SKM-1 (cell line): Measurements from ENCODE around the gene ARIH2.
A peak's percentile ranks its signal among the peaks of the same experiment; 100 is the strongest.

Source experiments
- DNase-seq: peaks from one replicate; lab custom pipeline; 2025; ENCODE audit not compliant: unreplicated experiment; lab: John Stamatoyannopoulos, UW

The ARIH2 gene

DNA sequence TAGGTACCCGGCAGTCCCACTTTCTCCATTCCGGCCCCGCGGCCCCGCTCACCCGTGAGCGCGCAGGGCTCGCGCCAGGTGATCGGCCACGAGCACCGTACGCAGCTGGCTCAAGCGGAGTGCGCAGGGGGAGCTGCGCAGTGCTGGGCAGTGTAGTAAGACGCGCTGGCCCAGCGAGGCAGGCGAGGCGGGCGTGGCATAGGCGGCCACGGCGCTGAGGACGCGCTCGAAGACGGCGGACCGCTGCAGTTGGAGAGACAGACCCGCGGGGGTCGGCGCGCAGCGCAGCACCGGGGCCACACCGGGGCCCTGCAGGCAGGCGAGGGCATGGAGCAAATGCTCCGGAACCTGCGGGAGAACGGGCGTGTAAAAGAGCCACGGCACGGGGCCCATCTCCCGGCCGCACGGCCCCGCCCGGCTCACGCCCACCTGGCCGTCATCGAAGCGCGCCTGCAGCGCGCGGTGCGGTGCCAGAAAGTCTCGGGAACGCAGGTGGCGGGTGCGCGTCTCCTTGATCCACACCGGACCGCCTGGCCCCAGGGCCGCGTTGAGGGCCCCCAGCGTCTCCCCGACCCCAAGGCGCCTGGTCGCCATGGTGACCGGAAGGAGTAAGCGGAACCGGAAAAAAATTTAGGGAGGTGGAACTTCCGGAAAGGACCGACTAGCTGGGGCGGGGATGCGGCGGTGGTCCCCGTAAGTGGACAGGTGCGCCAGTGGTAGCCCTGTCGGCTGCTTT is 99.5 kb downstream of the ARIH2 start, which contains the start of gene DALRD3:
TSS of gene DALRD3 (minus strand) at position 610 of the 736 bp plus-strand sequence. CDS start at position 594, 16 bp downstream.
- peak; percentile 53 for DNase-seq

DNA sequence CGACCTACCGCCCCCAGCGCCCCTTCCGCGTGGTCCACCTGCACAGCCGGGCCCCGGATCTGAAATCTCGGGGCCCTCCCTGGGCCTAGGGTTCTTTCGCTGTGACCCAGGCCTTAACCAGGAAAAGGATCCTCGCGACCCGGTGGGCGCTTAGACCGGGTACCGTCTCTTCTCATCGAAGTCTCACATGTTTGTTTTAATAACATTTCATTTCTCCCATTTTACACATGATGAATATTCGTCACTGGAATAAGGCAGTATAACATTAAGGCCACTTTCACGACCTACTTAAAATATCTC is 100.0 kb downstream of the ARIH2 start:
- no peak for DNase-seq

DNA sequence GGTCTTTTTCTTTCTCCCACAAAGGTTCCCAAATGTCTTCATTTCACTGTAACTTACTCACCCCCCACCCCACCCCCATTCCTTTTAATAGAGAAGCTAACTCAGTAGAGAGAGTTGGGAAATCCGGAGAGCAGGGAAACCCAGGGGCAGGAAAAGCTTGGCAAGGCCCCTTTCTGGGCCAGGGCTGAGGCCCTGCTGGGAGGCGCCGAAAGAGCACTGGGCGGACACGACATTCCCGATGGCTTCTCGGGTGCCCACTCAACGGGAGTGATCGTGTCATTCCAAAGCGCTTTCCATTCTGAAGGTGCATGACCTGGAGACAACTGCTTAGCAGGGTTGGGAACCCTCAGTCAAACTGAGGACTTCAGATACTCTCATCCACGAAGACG is 101.3 kb downstream of the ARIH2 start:
- no peak for DNase-seq

DNA sequence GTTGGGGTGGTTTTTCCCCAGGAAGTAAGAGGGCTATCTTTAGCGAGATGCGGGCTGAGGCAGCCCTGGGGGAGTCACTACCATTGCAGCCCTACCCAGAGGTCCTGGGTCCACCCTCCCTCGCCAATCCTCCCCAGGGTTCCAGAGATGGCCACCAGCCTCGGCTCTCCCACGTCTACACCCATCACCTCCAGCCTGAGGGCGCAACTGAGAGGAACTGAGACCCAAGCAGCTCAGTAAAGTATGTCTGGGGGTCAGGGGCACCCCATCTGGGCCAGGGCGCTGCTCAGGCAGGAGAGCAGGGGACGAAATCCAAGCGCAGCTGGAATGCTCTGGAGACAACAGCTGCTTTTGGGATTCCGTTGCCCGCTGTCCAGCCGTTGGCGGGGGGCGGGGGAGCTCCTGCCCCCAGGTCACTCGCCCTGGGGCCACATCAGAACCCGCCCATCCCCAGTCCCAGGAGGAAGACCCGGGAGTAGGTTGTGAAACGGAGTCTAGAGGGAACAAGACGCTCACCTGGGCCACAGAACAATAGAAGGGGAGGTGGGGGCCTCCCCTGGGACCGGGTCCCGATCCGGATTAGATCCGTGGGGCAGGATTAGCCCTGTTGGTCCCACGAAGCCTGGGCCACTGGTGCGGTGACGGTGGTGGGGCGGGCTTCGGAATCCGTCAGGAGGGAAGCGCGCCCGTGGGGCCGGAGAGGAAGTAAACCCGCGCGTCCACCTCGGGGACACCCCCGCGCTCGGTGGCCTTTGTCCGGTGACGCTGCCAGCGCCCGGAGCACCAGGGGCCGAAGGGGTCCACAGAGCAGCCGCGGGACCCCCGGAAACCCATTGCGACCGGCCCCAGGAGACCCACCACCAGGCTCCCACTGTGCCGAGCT is 101.9 kb downstream of the ARIH2 start:
- DNase-seq = peak; percentile 22

DNA sequence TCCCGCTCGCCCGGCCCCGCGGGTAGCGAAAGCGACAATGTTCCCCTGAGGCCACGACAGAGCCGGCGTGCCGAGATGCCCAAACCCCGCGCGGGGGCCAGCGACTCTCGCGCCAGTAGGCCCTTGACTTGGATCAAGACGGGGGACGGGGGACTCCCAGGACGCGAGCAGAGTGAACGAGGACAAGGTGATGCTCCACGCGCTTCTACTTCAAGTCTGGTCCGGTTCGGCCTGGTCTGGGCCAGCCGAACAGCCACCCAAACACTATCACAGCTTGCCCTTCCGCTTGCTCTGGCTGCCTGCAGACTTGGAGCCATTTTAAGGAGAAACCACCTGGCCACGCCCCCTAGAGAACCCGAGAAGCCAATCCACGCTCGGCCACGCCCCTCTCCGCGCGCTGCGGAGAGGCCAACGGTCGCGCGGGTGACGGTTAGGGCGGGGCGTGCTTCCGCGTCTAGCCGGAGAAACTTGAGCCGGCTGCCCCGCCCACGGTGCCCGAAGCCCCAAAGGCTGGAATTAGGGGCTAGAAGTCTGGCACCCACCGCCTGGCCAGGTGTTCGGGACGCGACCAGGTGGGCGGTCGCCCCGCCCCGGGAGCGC is 102.7 kb downstream of the ARIH2 start:
- DNase-seq = peak; percentile 93

GRCh38 chr3:49021813-49022687 is 103.4 kb downstream of the ARIH2 start, which contains the start of gene NDUFAF3:
Gene NDUFAF3 (plus strand): TSS chr3:49022121. CDS start chr3:49022145, 24 bp downstream.
- DNase-seq = peak; percentile 56

- DNase-seq = no peak
Measured at GRCh38 chr3:49022688-49023171, 104.1 kb downstream of the ARIH2 start.

DNA sequence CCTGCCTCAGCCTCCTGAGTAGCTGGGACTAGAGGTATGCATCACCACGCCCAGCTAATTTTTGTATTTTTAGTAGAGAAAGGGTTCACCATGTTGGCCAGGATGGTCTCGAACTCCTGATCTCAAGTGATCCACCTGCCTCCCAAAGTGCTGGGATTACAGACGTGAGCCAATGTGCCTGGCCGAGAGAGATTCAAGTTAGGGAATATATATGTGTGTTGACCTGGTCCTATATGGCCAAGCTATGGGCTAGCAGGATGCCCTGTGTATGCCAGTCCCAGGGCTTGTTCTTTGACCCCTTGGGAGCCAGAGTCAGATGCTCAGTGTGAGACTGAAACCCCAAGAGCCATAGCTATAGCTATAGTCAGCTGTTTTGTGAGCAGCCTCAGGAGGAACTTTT is 105.1 kb downstream of the ARIH2 start:
- no peak for DNase-seq

DNA sequence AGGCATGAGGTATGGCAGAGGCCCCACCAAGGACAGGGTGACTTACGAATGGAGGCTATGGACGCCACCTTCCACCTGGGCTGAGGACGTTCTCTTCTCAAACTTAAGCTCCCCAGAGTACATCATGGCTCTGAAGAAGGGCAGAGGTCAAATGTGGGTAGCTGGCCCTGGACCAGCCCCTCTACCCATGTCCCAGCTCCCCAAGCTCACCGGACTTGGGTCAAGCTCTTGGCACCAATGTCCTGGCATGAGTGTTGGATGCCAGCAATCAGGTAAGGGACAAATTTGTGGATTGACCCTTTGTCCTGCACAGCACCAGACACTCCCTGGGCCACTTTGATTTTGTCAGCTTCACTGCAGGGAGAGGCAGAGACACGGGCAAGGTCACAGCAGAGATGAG is 105.8 kb downstream of the ARIH2 start:
- no peak for DNase-seq

GRCh38 chr3:49025005-49025792 is 106.6 kb downstream of the ARIH2 start:
- no peak for DNase-seq

GRCh38 chr3:49025793-49026520 is 107.3 kb downstream of the ARIH2 start:
- no peak for DNase-seq

GRCh38 chr3:49026536-49026935 is 107.9 kb downstream of the ARIH2 start:
- no peak for DNase-seq

- DNase-seq = no peak
Measured at GRCh38 chr3:49027634-49028033, 109.0 kb downstream of the ARIH2 start.

DNA sequence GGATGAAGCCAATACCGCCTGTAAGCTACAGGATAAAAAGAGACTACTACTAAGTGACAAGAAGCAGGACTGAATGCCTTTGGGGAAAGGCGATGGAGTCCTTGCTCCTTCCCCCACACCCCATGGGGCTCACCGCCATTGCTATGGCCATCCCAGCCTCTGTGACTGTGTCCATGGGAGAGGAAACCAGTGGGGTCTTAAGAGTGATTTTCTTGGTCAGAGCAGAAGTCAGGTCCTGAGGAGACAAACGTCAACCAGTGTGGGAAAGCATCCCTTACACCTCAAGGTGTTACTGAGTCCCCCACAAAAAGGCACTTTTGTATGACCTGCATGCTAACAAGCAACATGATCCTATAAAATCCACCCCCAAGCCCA is 109.6 kb downstream of the ARIH2 start:
- DNase-seq = no peak

DNA sequence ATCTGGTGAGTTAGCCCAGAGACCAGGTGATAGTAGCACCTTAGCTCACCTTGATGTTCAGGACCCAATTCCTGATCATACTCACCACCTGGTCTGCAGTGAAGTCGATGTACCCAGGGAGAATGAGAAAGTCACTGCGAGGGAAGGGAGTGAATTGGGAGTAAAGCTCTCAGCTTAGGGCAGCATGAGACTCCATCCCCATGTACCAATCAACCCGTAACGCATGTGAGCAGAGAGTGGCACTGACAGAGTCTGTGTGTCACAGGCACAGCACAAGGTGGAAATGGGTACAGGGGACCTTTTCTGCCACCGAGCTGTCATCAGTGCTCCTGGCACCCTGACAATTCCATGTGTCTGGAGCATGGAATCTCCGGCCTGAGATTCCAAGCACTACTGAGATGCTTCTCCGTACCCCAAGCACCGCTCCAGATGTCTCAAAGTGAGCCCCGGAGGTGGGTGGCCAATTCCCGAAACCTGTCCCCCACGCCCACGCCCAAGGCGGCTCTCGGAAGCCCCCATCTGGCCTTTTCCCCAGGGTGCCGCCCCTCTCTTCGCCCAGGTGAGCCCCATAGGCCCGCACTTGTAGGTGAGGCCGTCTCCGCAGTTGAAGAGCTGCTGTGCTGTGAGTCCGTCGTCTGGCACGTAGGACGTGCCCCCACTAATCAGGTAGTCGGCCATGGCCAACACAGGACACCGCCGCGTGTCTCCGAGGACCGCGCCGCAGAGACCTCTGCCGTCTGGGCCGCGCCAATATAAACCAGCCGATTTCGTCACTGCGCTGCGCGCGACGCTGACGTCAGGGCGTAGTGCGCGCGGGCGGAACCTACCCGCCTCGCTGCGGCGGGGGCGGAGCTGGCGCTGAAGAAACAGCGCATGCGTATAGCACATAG is 110.3 kb downstream of the ARIH2 start, which contains the start of gene IMPDH2:
TSS of gene IMPDH2 (minus strand) at position 726 of the 890 bp plus-strand sequence. CDS start at position 678, 48 bp downstream.
- peak; percentile 87 for DNase-seq

DNA sequence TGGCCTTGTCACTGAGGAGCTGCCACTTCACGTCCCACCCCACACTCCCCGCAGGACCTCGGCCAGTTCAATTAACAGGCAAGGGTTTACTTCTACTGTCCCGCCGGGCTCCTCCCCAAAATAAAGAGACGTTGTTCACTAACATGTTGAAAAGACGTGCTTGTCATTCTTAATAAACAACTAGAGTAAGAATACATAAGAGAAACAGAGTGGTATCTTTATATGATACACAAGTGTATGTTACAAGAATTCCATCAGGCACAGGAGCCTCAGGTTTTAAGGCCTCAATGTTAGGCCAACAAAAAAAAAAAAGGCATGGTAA is 110.9 kb downstream of the ARIH2 start:
- DNase-seq = no peak

GRCh38 chr3:49030321-49030720 is 111.7 kb downstream of the ARIH2 start:
- DNase-seq = no peak

DNA sequence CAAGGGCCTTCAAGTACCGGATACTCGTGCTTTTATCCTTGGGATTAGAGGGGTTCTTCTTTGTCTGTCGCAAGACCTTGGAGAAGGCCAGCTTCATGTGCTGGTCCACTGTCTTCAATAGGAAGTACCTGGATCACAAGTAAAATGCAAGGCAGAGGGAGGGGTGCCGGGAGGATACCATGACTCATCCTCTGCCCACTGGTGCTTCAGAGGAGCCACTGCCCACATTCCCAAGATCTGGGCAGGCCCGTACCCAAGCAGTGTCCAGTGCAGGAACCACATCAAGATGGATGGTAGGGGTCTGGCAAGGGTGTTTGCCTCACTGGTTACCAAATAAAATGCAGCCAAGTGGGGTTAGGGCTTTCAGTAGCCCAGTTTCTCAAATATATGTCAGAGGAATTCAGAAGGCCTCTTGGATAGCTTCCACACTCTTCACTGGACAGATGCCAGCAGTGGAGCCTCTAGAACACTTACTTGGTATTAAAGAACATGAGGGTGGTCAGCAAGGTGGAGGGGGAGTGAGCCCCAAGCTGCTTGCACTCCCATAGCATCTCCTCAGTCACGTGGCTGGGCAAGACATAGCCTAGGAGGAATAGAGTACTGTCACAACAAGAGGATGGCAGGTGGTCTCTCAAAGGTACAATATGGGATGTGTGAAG is 114.1 kb downstream of the ARIH2 start:
- DNase-seq = no peak
